Stomach (tissue), 4 donors: ENCODE measurements around the gene UTS2B.

ENCODE experiments used
- CTCF ChIP-seq, 7 experiments: fragments of 450-650 bp in 4 of 7; fragments of 200-600 bp in 3 of 7; sonication (generic) in 3 of 7; IDR thresholded peaks; one replicate each; pipeline ENCODE4 v1.5.1; 2016 to 2019; ENCODE audit warnings: antibody characterized with exemption in 7 of 7, control low read depth in 2 of 7, mild to moderate bottlenecking in 1 of 7
- EP300 ChIP-seq: sonication (generic); formaldehyde crosslinking; IDR thresholded peaks from one replicate; pipeline ENCODE4 v1.6.1; 2017; ENCODE audit warnings: antibody characterized with exemption
- POLR2A ChIP-seq, 4 donors: fragments of 450-650 bp; IDR thresholded peaks; one replicate each; pipeline ENCODE4 v1.6.1; 2016; ENCODE audit warnings: antibody characterized with exemption in 4 of 4, control low read depth in 2 of 4, mild to moderate bottlenecking in 1 of 4, moderate library complexity in 1 of 4
- POLR2AphosphoS5 ChIP-seq, 3 donors: sonication (generic); formaldehyde crosslinking; IDR thresholded peaks; one replicate each; pipeline ENCODE4 v1.6.1; 2016; ENCODE audit warnings: antibody characterized with exemption in 3 of 3

- TF ChIP-seq EP300 (no peak), CTCF (IDR thresholded peaks at IDR 0.05) (no peak), POLR2A (IDR thresholded peaks at IDR 0.05) (no peak), POLR2AphosphoS5 (IDR thresholded peaks at IDR 0.05) (no peak)
Observed at GRCh38 chr3:191280111-191280510, 50.2 kb downstream of the UTS2B start.
